Gastroesophageal sphincter (tissue), 4 donors: ENCODE measurements around the gene YBX1. TPM values are rescaled to one million over a fixed set of nuclear protein-coding genes. Genes with fewer than 3 reads are reported as not detected.

Source experiments
- ATAC-seq: fragments of 150-250 bp; one replicate; pipeline ENCODE4 v1.9.1; 2016; ENCODE audit warnings: mild to moderate bottlenecking, moderate library complexity
- H3K27ac ChIP-seq, 4 donors: fragments of 200-600 bp; sonication (generic) in 3 of 4; 1 replicate in 3 of 4; 2 replicates in 1 of 4; pipeline ENCODE4 v1.5.1; 2016 to 2019
- H3K27me3 ChIP-seq: fragments of 200-600 bp; sonication (generic); one replicate; pipeline ENCODE4 v1.5.1; 2019
- H3K36me3 ChIP-seq, 2 donors: fragments of 200-600 bp; sonication (generic); one replicate each; pipeline ENCODE4 v1.5.1; 2019; ENCODE audit warnings: control low read depth in 1 of 2
- H3K4me1 ChIP-seq, 3 donors: fragments of 200-600 bp; sonication (generic); 1 replicate in 2 of 3; 2 replicates in 1 of 3; pipeline ENCODE4 v1.5.1; 2016 to 2019; ENCODE audit warnings: control low read depth in 2 of 3
- H3K4me3 ChIP-seq, 2 donors: fragments of 200-600 bp; sonication (generic); one replicate each; pipeline ENCODE4 v1.5.1; 2019; ENCODE audit warnings: mild to moderate bottlenecking in 1 of 2, moderate library complexity in 1 of 2
- H3K9me3 ChIP-seq, 3 donors: fragments of 200-600 bp; sonication (generic); one replicate each; pipeline ENCODE4 v1.5.1; 2017 to 2019; ENCODE audit warnings: control low read depth in 2 of 3
- EP300 ChIP-seq: sonication (generic); formaldehyde crosslinking; IDR thresholded peaks from one replicate; pipeline ENCODE4 v1.6.1; 2017; ENCODE audit warnings: antibody characterized with exemption, mild to moderate bottlenecking
- POLR2A ChIP-seq, 2 donors: fragments of 450-650 bp; IDR thresholded peaks; one replicate each; pipeline ENCODE4 v1.6.1; 2017; ENCODE audit warnings: antibody characterized with exemption in 2 of 2, mild to moderate bottlenecking in 2 of 2, moderate library complexity in 1 of 2
- POLR2AphosphoS5 ChIP-seq: sonication (generic); formaldehyde crosslinking; IDR thresholded peaks from one replicate; pipeline ENCODE4 v1.6.1; 2017; ENCODE audit warnings: antibody characterized with exemption
- WGBS, 2 donors: methylation state at CpG; one replicate each; pipeline ENCODE4 v1.1.5; 2018; ENCODE audit warnings: low coverage in 1 of 2; 5-methylcytosine and 5-hydroxymethylcytosine counted together
- total RNA-seq, 4 donors: library from RNA; depleted of rRNA; stranded (reverse); fragments of >200 nt; gene quantifications; one replicate each; pipeline ENCODE4 v1.1.0, GENCODE V29; 2016
- TF ChIP-seq, protein P1 (sequence below), 4 experiments: fragments of 200-600 bp in 2 of 4; fragments of 450-650 bp in 2 of 4; sonication (generic) in 1 of 4; IDR thresholded peaks; one replicate each; pipeline ENCODE4 v1.5.1; 2017 to 2019; ENCODE audit warnings: antibody characterized with exemption in 4 of 4, mild to moderate bottlenecking in 2 of 4, moderate library complexity in 2 of 4

Gene YBX1
- total RNA-seq, 4 donors from 2014 or later, result 625 to 985 (median 777) TPM

DNA sequence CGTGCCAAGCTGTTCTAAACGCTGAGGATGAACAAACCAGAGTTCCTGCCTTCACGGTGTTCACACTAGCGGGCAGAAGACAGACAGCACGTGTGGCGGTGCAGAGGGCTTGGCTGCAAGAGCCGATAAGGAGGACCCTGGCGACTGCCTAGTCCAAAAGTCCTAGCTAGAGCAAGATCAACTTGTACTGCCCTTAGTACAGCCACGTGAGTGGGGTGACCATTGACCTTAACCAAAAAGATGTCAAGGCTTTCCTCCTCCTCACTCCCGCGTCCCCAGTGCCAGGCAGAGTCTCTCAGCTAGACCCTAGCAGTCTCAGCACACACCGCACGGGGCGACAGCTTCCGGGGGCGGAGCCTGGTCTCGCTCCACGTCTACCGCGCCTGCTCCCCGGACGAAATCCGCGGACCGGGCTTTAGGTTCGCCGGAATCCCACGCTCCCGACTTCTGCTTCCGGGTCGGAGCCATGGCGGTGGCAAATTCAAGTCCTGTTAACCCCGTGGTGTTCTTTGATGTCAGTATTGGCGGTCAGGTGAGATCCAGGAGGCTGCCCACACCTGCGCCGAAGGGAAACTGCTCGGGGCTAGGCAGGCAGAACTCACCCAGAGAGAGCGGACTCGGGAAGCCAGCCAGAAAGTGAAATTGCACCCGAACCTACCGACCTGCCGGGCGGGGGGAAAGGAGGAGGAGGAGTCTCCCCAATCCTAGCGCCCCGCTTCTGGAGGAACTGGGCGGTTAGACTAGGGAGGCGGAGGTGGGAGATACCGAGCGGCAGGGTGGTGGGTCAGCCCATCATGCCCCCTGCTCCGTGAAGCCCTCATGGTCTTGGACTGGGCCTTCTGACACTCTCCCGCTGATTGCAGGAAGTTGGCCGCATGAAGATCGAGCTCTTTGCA lies 24.0 kb upstream of the YBX1 start, which contains the start of gene PPIH:
TSS of gene PPIH (plus strand) at position 443 of the 896 bp plus-strand sequence. CDS start at position 467, 24 bp downstream.
- 0% methylated on average over 4 to 26 of the region's 53 CpGs for WGBS, 2 donors
- peak; percentile 100 for ATAC-seq
- Histone ChIP-seq H3K27me3 (no peaks in the 10 kb centered on the region), H3K36me3 (peaks cover 0 to 32% of the 10 kb centered on the region in 2 donors), H3K4me1 (peaks cover 4 to 18% (median 11%) of the 10 kb centered on the region in 3 donors), H3K4me3 (peak within 1 kb of the TSS; percentile 80 to 89), H3K27ac (peak within 1 kb of the TSS; percentile 73 to 86 (median 84)), H3K9me3 (no peaks in the 10 kb centered on the region)
- TF ChIP-seq POLR2A (IDR thresholded peaks at IDR 0.05), result peak in 1 of 2 donors; percentile 33
- TF ChIP-seq POLR2AphosphoS5, result peak; percentile 60
- TF ChIP-seq, protein P1, sequence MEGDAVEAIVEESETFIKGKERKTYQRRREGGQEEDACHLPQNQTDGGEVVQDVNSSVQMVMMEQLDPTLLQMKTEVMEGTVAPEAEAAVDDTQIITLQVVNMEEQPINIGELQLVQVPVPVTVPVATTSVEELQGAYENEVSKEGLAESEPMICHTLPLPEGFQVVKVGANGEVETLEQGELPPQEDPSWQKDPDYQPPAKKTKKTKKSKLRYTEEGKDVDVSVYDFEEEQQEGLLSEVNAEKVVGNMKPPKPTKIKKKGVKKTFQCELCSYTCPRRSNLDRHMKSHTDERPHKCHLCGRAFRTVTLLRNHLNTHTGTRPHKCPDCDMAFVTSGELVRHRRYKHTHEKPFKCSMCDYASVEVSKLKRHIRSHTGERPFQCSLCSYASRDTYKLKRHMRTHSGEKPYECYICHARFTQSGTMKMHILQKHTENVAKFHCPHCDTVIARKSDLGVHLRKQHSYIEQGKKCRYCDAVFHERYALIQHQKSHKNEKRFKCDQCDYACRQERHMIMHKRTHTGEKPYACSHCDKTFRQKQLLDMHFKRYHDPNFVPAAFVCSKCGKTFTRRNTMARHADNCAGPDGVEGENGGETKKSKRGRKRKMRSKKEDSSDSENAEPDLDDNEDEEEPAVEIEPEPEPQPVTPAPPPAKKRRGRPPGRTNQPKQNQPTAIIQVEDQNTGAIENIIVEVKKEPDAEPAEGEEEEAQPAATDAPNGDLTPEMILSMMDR (IDR thresholded peaks at IDR 0.05), result peak in 3 of 4 experiments; percentile 47 to 66 (median 54)
- TF ChIP-seq EP300, result no peak

DNA sequence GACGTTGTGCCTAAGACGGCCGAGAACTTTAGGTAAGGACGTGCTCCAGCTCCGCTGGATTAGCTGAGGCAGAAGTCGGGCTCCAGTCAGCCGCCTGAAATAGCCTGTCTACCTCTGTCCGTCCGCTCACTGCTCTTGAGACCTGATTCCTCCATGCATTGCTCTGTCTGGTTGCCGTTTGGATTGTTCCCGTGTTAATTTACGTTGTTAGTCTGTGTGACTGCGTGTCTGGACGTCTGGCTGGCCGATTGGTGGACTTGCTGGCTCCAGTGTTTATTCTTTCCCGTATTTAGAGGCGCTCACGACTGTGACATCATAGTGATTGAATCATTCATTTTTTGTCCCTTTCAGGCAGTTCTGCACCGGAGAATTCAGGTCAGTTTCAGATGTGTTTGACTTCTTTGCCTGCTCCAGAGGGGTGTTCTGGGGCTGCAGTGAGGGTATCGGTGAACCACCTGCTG lies 23.3 kb upstream of the YBX1 start:
- Histone ChIP-seq H3K27ac (peak overlapping the region in 3 of 4 donors; percentile 82 to 86 (median 86)), H3K4me1 (peaks cover 4 to 18% (median 11%) of the 10 kb centered on the region in 3 donors), H3K36me3 (peaks cover 0 to 39% of the 10 kb centered on the region in 2 donors), H3K27me3 (no peaks in the 10 kb centered on the region), H3K4me3 (peak overlapping the region; percentile 80 to 89), H3K9me3 (no peaks in the 10 kb centered on the region)
- no peak for ATAC-seq
- WGBS, 2 donors, result 6 to 40% methylated on average over 2 to 13 of the region's 20 CpGs
- TF ChIP-seq POLR2A (IDR thresholded peaks at IDR 0.05) (no peak), POLR2AphosphoS5 (no peak), EP300 (no peak)
- TF ChIP-seq, protein P1 (IDR thresholded peaks at IDR 0.05), result no peak

DNA sequence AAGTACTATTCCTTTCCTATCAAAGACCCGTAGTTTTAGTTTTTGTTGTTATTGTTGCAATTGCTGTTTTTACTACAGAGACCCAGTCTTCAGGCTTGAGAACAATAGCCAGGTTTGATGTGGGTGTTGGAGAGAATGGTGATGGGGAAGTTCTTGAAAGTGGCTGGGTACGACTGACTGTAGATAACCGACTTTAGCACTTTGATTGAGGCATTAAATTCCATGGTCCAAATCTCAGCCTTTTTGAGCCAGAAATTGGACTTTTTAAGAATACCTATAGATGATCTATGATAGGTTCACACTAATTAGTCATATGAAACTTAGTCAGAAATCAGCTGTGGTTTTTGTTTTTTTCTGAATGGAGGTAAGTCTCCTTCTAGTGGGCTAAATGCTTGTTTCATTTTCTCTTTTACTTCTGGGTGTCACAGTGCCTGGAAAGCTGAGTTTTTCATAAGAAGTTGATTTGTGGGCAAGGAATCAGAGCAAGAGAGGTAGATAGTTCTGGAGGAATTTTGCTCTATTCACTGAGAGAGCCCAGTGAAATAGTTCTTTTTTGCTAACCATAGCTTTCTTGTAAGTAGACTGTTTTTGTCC lies 21.2 kb upstream of the YBX1 start:
- H3K27me3 ChIP-seq, result no peaks in the 10 kb centered on the region
- peaks cover 0 to 60% of the 10 kb centered on the region in 2 donors for H3K36me3 ChIP-seq
- no peak for ATAC-seq
- no peaks in the 10 kb centered on the region for H3K9me3 ChIP-seq
- H3K4me3 ChIP-seq, result no peak overlapping the region
- no peak overlapping the region for H3K27ac ChIP-seq
- H3K4me1 ChIP-seq, result peaks cover 4 to 18% (median 11%) of the 10 kb centered on the region in 3 donors
- no peak for TF ChIP-seq POLR2A (IDR thresholded peaks at IDR 0.05)
- no peak for TF ChIP-seq EP300
- TF ChIP-seq POLR2AphosphoS5, result no peak
- TF ChIP-seq, protein P1 (IDR thresholded peaks at IDR 0.05), result no peak
- 69 to 90% methylated on average over 2 to 3 of the region's 3 CpGs for WGBS, 2 donors

DNA sequence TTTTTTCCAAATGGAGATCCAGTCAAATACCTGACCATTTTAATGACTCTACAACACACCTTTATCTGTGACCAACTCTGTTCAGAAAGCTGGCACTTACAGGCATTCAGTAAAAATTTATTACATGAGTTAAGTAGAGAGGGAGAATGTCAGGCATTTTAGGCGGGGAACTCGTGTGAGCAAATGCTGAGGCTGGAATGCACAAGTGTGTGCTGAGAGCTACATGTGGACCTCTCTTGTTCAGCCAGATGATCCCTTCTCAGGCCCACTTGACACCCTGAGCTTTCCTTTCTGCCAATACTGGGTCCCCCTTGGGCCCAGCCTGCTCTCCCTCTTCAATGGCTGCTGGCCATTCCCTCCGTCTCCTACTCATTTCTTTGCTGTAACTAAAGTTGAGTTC lies 12.3 kb upstream of the YBX1 start:
- ATAC-seq, result no peak
- H3K4me1 ChIP-seq, result peaks cover 0 to 9% (median 0%) of the 10 kb centered on the region in 3 donors
- 94 to 100% methylated on average over 3 of the region's 3 CpGs for WGBS, 2 donors
- no peaks in the 10 kb centered on the region for H3K9me3 ChIP-seq
- no peak overlapping the region for H3K4me3 ChIP-seq
- H3K27ac ChIP-seq, result no peak overlapping the region
- peaks cover 4 to 89% of the 10 kb centered on the region in 2 donors for H3K36me3 ChIP-seq
- TF ChIP-seq POLR2A (IDR thresholded peaks at IDR 0.05), result no peak
- TF ChIP-seq POLR2AphosphoS5, result no peak
- TF ChIP-seq EP300, result no peak
- TF ChIP-seq, protein P1 (IDR thresholded peaks at IDR 0.05), result no peak
- no peaks in the 10 kb centered on the region for H3K27me3 ChIP-seq
